ENCODE results near the gene GFI1. TPM values are rescaled to one million over a fixed set of nuclear protein-coding genes. Genes with fewer than 3 reads are reported as not detected.
A peak's percentile ranks its signal among the peaks of the same experiment; 100 is the strongest.

The GFI1 gene
- total RNA-seq, 1 experiment from 2014 or later = 0.35 TPM

DNA sequence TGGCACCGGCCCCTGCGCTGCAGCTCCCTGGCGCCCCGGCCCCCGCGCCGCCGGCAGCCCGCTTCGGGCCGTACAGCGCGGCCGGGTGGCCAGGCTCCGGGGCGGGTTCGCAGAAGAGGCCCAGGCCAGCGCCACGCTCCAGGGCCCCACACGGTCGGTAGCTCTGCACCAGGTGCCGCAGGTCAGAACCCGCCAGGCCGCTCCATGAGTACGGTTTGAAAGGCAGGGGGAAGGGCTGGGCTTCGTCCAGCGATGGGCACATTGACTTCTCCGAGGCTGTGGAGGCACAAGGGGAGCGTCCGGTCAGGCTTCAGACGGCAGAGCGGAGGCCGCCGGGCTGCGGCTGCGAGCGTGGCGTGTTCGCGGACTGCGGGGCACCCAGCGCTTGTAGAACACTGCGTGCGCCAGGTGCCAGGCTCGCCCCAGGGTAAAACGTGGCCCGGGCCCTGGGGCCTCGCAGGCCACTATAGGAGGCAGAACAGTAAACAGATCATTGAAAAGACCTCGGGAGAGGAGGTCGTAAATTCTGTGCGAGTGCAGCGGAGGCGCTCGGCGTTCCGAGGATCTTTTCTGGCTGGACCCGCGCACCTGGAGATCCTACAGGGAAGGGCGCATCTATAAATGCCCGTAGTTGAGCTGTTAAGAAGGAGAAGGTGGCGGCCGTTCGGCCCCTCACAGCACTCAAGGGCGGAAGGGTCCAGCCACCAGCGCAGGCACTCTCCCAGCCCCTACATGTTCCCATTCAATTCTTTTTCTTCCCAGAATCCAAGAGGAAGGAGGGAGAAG is 5.7 kb downstream of the GFI1 start:
- peaks cover 47% of the 10 kb centered on the region for H3K4me1 Mint-ChIP-seq
- H3K27me3 Mint-ChIP-seq (ENCODE audit: low read depth) = peaks cover 99% of the 10 kb centered on the region
- H3K36me3 Mint-ChIP-seq = peaks cover 14% of the 10 kb centered on the region
- ChIA-PET CTCF (no interaction called here), POLR2A (interaction anchor here (0.6 kb wide), 1 partner anchor 242 kb away, joined by 3 read pairs; no protein-coding TSS in a partner anchor)
- peak overlapping the region; percentile 77 for H3K4me3 Mint-ChIP-seq
- ATAC-seq (peak; percentile 1), DNase-seq (ENCODE audit: low spot score) (peak; percentile 48)
- H3K9me3 Mint-ChIP-seq = no peaks in the 10 kb centered on the region
- TF ChIP-seq, protein P1, sequence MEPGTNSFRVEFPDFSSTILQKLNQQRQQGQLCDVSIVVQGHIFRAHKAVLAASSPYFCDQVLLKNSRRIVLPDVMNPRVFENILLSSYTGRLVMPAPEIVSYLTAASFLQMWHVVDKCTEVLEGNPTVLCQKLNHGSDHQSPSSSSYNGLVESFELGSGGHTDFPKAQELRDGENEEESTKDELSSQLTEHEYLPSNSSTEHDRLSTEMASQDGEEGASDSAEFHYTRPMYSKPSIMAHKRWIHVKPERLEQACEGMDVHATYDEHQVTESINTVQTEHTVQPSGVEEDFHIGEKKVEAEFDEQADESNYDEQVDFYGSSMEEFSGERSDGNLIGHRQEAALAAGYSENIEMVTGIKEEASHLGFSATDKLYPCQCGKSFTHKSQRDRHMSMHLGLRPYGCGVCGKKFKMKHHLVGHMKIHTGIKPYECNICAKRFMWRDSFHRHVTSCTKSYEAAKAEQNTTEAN (CRISPR knock-in tag; IDR thresholded peaks at IDR 0.05) = 0 out of 2 replicates have a peak, but pooled peaks have one; percentile 40
- TF ChIP-seq, protein P2, sequence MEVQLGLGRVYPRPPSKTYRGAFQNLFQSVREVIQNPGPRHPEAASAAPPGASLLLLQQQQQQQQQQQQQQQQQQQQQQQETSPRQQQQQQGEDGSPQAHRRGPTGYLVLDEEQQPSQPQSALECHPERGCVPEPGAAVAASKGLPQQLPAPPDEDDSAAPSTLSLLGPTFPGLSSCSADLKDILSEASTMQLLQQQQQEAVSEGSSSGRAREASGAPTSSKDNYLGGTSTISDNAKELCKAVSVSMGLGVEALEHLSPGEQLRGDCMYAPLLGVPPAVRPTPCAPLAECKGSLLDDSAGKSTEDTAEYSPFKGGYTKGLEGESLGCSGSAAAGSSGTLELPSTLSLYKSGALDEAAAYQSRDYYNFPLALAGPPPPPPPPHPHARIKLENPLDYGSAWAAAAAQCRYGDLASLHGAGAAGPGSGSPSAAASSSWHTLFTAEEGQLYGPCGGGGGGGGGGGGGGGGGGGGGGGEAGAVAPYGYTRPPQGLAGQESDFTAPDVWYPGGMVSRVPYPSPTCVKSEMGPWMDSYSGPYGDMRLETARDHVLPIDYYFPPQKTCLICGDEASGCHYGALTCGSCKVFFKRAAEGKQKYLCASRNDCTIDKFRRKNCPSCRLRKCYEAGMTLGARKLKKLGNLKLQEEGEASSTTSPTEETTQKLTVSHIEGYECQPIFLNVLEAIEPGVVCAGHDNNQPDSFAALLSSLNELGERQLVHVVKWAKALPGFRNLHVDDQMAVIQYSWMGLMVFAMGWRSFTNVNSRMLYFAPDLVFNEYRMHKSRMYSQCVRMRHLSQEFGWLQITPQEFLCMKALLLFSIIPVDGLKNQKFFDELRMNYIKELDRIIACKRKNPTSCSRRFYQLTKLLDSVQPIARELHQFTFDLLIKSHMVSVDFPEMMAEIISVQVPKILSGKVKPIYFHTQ (CRISPR knock-in tag; IDR thresholded peaks at IDR 0.05) = no peak
- TF ChIP-seq SP1 (CRISPR knock-in tag; conservative IDR thresholded peaks at IDR 0.05) = 0 out of 2 replicates have a peak, but pooled peaks have one; percentile 30
- TF ChIP-seq ZNF219 (CRISPR knock-in tag; IDR thresholded peaks at IDR 0.05; ENCODE audit: borderline replicate concordance) = 0 out of 2 replicates have a peak, but pooled peaks have one; percentile 43
- no peak for TF ChIP-seq ZNF671 (CRISPR knock-in tag; IDR thresholded peaks at IDR 0.05)
- TF ChIP-seq TP53 (CRISPR knock-in tag; IDR thresholded peaks at IDR 0.05) = 0 out of 2 replicates have a peak, but pooled peaks have one; percentile 0
- TF ChIP-seq, protein P3, sequence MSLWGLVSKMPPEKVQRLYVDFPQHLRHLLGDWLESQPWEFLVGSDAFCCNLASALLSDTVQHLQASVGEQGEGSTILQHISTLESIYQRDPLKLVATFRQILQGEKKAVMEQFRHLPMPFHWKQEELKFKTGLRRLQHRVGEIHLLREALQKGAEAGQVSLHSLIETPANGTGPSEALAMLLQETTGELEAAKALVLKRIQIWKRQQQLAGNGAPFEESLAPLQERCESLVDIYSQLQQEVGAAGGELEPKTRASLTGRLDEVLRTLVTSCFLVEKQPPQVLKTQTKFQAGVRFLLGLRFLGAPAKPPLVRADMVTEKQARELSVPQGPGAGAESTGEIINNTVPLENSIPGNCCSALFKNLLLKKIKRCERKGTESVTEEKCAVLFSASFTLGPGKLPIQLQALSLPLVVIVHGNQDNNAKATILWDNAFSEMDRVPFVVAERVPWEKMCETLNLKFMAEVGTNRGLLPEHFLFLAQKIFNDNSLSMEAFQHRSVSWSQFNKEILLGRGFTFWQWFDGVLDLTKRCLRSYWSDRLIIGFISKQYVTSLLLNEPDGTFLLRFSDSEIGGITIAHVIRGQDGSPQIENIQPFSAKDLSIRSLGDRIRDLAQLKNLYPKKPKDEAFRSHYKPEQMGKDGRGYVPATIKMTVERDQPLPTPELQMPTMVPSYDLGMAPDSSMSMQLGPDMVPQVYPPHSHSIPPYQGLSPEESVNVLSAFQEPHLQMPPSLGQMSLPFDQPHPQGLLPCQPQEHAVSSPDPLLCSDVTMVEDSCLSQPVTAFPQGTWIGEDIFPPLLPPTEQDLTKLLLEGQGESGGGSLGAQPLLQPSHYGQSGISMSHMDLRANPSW (CRISPR knock-in tag; conservative IDR thresholded peaks at IDR 0.05; ENCODE audit: low read depth) = no peak
- H3K27ac Mint-ChIP-seq = no peak overlapping the region

DNA sequence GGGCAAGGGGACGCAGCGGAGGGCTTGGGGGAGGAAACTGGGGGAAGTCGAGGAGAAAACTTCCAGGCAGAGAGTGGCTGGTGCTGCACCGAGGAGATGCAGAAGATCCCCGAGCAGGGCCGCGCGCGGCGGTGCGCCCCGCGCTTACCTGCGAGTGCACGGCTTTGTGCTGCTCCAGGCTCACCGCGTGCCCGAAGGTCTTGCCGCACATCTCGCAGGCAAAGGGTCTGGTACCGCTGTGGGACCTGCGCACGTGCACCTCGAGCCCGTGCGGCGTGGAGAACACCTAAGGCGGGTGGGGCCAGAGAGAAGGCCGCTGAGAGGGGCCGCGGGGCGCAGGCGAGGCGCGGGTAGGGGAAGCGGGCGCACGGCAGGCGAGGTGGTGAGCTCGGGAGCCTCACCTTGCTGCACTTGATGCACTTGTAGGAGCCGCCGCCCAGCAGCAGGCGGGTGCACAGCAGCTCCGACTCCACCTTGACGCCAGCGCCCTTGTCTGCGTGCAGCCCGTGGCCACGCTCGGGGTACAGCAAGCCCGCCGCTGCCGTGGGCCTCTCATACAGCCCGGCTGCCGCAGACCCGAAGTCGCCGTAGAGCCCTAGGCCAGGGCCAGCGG is 6.4 kb downstream of the GFI1 start:
- Mint-ChIP-seq H3K9me3 (no peaks in the 10 kb centered on the region), H3K27me3 (ENCODE audit: low read depth) (peaks cover 100% of the 10 kb centered on the region), H3K27ac (no peak overlapping the region), H3K4me3 (peak overlapping the region; percentile 61), H3K4me1 (peaks cover 51% of the 10 kb centered on the region), H3K36me3 (peaks cover 14% of the 10 kb centered on the region)
- peak; percentile 7 for ATAC-seq
- peak; percentile 57 for DNase-seq (ENCODE audit: low spot score)
- POLR2A ChIA-PET = no interaction called here
- CTCF ChIA-PET = no interaction called here
- no peak for TF ChIP-seq ZNF416 (CRISPR knock-in tag; IDR thresholded peaks at IDR 0.05)
- TF ChIP-seq NFATC4 (CRISPR knock-in tag; IDR thresholded peaks at IDR 0.05) = no peak
- peak; percentile 64; the same call in 1 of the 2 replicates for TF ChIP-seq ZNF671 (CRISPR knock-in tag; IDR thresholded peaks at IDR 0.05)
- peak; percentile 96 for TF ChIP-seq TEAD1 (CRISPR knock-in tag; IDR thresholded peaks at IDR 0.05)
- peak; percentile 92; the same call in 1 of the 2 replicates for TF ChIP-seq ZNF219 (CRISPR knock-in tag; IDR thresholded peaks at IDR 0.05; ENCODE audit: borderline replicate concordance)
- no peak for TF ChIP-seq FOXJ3 (CRISPR knock-in tag; IDR thresholded peaks at IDR 0.05; ENCODE audit: borderline replicate concordance)
- TF ChIP-seq GRHL2 (CRISPR knock-in tag; IDR thresholded peaks at IDR 0.05; ENCODE audit: insufficient replicate concordance, severe bottlenecking) = no peak
- TF ChIP-seq JUN (CRISPR knock-in tag; IDR thresholded peaks at IDR 0.05) = peak; percentile 94
- TF ChIP-seq ESRRA (CRISPR knock-in tag; IDR thresholded peaks at IDR 0.05; ENCODE audit: borderline replicate concordance) = peak; percentile 96; the same call in 1 of the 2 replicates
- TF ChIP-seq, protein P4, sequence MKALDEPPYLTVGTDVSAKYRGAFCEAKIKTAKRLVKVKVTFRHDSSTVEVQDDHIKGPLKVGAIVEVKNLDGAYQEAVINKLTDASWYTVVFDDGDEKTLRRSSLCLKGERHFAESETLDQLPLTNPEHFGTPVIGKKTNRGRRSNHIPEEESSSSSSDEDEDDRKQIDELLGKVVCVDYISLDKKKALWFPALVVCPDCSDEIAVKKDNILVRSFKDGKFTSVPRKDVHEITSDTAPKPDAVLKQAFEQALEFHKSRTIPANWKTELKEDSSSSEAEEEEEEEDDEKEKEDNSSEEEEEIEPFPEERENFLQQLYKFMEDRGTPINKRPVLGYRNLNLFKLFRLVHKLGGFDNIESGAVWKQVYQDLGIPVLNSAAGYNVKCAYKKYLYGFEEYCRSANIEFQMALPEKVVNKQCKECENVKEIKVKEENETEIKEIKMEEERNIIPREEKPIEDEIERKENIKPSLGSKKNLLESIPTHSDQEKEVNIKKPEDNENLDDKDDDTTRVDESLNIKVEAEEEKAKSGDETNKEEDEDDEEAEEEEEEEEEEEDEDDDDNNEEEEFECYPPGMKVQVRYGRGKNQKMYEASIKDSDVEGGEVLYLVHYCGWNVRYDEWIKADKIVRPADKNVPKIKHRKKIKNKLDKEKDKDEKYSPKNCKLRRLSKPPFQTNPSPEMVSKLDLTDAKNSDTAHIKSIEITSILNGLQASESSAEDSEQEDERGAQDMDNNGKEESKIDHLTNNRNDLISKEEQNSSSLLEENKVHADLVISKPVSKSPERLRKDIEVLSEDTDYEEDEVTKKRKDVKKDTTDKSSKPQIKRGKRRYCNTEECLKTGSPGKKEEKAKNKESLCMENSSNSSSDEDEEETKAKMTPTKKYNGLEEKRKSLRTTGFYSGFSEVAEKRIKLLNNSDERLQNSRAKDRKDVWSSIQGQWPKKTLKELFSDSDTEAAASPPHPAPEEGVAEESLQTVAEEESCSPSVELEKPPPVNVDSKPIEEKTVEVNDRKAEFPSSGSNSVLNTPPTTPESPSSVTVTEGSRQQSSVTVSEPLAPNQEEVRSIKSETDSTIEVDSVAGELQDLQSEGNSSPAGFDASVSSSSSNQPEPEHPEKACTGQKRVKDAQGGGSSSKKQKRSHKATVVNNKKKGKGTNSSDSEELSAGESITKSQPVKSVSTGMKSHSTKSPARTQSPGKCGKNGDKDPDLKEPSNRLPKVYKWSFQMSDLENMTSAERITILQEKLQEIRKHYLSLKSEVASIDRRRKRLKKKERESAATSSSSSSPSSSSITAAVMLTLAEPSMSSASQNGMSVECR (CRISPR knock-in tag; IDR thresholded peaks at IDR 0.05; ENCODE audit: borderline replicate concordance) = peak; percentile 99
- TF ChIP-seq, protein P5, sequence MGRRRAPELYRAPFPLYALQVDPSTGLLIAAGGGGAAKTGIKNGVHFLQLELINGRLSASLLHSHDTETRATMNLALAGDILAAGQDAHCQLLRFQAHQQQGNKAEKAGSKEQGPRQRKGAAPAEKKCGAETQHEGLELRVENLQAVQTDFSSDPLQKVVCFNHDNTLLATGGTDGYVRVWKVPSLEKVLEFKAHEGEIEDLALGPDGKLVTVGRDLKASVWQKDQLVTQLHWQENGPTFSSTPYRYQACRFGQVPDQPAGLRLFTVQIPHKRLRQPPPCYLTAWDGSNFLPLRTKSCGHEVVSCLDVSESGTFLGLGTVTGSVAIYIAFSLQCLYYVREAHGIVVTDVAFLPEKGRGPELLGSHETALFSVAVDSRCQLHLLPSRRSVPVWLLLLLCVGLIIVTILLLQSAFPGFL (CRISPR knock-in tag; IDR thresholded peaks at IDR 0.05; ENCODE audit: borderline replicate concordance) = peak; percentile 81; the same call in 1 of the 2 replicates
- TF ChIP-seq GTF2I (CRISPR knock-in tag; conservative IDR thresholded peaks at IDR 0.05) = no peak
- TF ChIP-seq, protein P6, sequence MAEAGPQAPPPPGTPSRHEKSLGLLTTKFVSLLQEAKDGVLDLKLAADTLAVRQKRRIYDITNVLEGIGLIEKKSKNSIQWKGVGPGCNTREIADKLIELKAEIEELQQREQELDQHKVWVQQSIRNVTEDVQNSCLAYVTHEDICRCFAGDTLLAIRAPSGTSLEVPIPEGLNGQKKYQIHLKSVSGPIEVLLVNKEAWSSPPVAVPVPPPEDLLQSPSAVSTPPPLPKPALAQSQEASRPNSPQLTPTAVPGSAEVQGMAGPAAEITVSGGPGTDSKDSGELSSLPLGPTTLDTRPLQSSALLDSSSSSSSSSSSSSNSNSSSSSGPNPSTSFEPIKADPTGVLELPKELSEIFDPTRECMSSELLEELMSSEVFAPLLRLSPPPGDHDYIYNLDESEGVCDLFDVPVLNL (CRISPR knock-in tag; IDR thresholded peaks at IDR 0.05; ENCODE audit: borderline replicate concordance, low read depth) = peak; percentile 92
- peak; percentile 50; the same call in 1 of the 2 replicates for TF ChIP-seq SP1 (CRISPR knock-in tag; conservative IDR thresholded peaks at IDR 0.05)

All from WTC11 (cell line).